Mucosa of stomach (tissue), 1 donor: Measurements from ENCODE around the gene SLC45A1.

Source experiments
- H3K27me3 ChIP-seq: one replicate; pipeline ENCODE4 v1.7.0; 2013; ENCODE audit warnings: mild to moderate bottlenecking, low read length; ENCODE audit not compliant: control insufficient read depth, insufficient read depth
- H3K36me3 ChIP-seq: one replicate; pipeline ENCODE4 v1.7.0; 2013; ENCODE audit warnings: low read length; ENCODE audit not compliant: control insufficient read depth, insufficient read depth
- H3K4me1 ChIP-seq: one replicate; pipeline ENCODE4 v1.7.0; 2013; ENCODE audit warnings: mild to moderate bottlenecking, low read length; ENCODE audit not compliant: control insufficient read depth, insufficient read depth
- H3K4me3 ChIP-seq: one replicate; pipeline ENCODE4 v1.7.0; 2013; ENCODE audit warnings: low read length
- H3K9ac ChIP-seq: one replicate; pipeline ENCODE4 v1.7.0; 2013; ENCODE audit warnings: mild to moderate bottlenecking, low read length, moderate library complexity
- H3K9me3 ChIP-seq: one replicate; pipeline ENCODE4 v1.7.0; 2013; ENCODE audit warnings: mild to moderate bottlenecking, low read length, moderate library complexity; ENCODE audit not compliant: control insufficient read depth
- donor health status: Pancreatic carcinoma.

SLC45A1 gene

GRCh38 chr1:8381618-8382017 lies 63.7 kb downstream of the SLC45A1 start:
- Histone ChIP-seq H3K27me3 (no peaks in the 10 kb centered on the region), H3K9me3 (no peaks in the 10 kb centered on the region), H3K4me1 (peaks cover 13% of the 10 kb centered on the region), H3K4me3 (no peak overlapping the region), H3K9ac (no peak overlapping the region), H3K36me3 (no peaks in the 10 kb centered on the region)

GRCh38 chr1:8382051-8382505 lies 64.2 kb downstream of the SLC45A1 start:
- no peaks in the 10 kb centered on the region for H3K9me3 ChIP-seq
- H3K36me3 ChIP-seq: no peaks in the 10 kb centered on the region
- no peaks in the 10 kb centered on the region for H3K27me3 ChIP-seq
- no peak overlapping the region for H3K4me3 ChIP-seq
- no peak overlapping the region for H3K9ac ChIP-seq
- peaks cover 13% of the 10 kb centered on the region for H3K4me1 ChIP-seq

DNA sequence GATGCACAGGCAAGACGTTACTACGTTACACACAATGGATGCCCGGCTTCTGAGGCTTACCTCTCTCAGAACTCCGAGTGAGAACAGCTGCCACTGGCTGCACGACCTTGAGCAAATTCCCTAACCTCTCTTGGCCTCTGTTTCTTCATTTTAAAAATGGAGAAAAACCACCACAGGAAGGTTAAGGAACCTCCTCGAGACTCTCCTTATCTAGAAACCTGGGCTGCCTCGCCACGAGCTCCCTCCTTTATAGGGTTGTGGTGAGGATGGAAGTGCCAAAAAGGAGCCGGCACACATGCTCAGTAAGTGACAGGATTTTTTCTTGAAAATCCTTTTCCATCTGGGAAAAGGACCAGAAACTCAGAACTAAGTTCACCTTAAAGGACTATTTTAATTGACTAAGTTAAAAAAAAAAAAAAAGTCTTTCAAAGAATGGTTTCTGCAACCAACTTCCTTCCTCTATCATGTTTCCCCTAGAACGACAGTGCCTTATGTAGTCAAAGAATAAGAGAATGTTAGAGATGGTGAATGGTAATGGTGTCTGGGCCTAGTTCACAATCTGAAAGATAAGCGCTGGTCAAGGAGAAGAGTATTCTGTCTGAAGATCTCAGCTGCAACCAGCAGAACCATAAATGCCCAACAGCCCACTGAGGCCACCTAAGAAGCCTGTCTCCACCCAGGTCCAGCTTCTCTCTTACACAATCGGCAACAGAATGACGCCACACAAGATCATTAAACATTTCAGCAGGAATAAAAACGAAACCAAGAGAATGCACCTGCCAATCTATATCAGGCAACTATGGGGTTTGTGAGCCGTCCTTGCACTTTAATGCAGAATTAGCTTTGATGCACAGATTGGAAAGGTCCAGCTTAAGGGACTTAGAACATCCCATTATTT lies 64.9 kb downstream of the SLC45A1 start:
- Histone ChIP-seq H3K9me3 (no peaks in the 10 kb centered on the region), H3K4me1 (peaks cover 13% of the 10 kb centered on the region), H3K27me3 (no peaks in the 10 kb centered on the region), H3K9ac (no peak overlapping the region), H3K36me3 (no peaks in the 10 kb centered on the region), H3K4me3 (no peak overlapping the region)

DNA sequence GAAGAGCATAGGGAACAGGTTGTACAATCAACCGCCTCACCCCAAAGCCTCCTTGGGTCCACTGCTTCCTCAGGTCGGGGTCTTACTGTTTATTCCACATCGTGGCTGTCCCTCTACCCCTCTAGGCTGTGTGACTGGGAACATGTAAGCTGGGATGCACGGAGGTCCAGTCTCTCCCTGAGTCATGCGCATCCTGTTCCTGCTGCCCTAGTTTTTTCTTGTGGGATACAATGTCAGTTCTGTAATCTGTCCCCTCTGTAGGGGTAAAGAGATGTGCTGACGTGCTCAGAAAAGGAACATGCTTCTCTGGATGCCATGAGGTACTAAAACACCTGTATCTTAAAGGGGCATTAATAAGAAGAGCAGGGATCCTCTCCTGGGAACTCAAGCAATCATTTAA lies 66.2 kb downstream of the SLC45A1 start:
- Histone ChIP-seq H3K9me3 (no peaks in the 10 kb centered on the region), H3K9ac (no peak overlapping the region), H3K36me3 (no peaks in the 10 kb centered on the region), H3K27me3 (no peaks in the 10 kb centered on the region), H3K4me3 (no peak overlapping the region), H3K4me1 (peaks cover 5% of the 10 kb centered on the region)

GRCh38 chr1:8384577-8384976 lies 66.7 kb downstream of the SLC45A1 start:
- H3K27me3 ChIP-seq: no peaks in the 10 kb centered on the region
- H3K9ac ChIP-seq: no peak overlapping the region
- H3K4me1 ChIP-seq: peaks cover under 1% of the 10 kb centered on the region
- H3K4me3 ChIP-seq: no peak overlapping the region
- no peaks in the 10 kb centered on the region for H3K9me3 ChIP-seq
- H3K36me3 ChIP-seq: no peaks in the 10 kb centered on the region

GRCh38 chr1:8386247-8386646 lies 68.3 kb downstream of the SLC45A1 start:
- Histone ChIP-seq H3K4me1 (no peaks in the 10 kb centered on the region), H3K9me3 (no peaks in the 10 kb centered on the region), H3K36me3 (no peaks in the 10 kb centered on the region), H3K9ac (no peak overlapping the region), H3K27me3 (no peaks in the 10 kb centered on the region), H3K4me3 (no peak overlapping the region)

DNA sequence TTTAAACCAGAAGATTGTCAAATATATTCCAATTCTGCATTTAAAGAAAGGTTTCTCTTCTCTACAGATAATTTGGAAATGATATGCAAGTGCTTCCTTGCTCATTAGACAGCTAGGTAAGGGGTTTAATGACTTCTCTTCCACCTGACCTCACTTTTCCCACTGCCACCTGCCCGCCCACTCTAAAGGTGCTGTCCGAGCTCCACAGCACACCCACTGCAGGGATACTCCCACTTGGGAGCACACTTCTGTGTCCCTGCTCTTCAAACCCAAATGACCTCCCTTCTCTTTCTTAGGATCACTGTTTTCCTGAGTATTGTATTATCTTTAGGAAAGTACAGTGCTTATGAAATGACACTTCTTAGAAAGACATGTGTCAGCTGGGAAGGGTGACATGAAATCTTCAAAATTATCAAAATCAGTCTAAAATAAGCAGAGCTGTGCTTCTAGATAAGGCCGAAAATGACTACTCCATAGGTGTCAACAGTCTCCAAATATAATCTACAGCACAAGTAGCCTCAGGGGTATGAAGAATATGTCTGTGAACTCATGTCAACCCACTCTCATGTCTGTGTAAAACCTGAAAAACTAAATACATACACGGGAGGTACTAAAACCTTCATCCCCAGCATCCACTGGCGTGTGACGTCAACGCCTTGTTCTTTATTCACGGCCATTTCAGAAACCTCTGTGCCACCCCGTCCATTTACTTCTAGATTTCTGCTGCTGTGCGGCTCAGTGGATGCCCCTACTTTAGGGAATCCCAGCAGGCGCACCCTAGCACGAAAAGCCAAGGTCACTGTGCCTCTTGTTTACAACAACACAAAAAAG lies 71.0 kb downstream of the SLC45A1 start:
- no peaks in the 10 kb centered on the region for H3K4me1 ChIP-seq
- no peaks in the 10 kb centered on the region for H3K36me3 ChIP-seq
- H3K27me3 ChIP-seq: no peaks in the 10 kb centered on the region
- H3K4me3 ChIP-seq: no peak overlapping the region
- no peaks in the 10 kb centered on the region for H3K9me3 ChIP-seq
- H3K9ac ChIP-seq: no peak overlapping the region

DNA sequence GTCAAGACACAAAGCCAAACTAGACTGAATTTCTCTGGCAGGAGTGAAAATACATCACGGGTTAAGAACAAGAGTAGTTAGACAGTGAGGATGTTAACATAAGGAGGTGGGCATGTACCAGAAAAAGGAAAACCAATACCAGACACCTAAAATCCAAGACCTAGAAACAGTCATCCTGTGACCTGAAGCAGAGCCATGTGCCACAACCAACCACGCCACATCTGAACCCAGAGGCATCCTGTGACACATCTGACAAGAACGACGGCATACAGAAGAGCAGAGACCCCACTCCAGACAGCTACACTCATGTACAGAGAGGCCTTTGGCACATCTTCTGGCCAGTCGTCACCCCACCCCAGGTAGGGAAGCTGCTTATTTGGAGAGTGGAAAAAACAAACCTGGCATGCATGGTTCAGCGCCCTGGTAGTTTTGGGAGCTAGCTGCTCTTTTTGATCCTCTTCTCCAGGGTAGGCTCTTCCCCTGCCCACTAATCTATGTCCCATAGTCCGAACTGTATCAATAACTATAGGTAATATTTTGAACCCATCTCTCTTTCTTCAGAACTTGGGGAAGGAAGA lies 72.1 kb downstream of the SLC45A1 start:
- H3K4me1 ChIP-seq: no peaks in the 10 kb centered on the region
- no peak overlapping the region for H3K9ac ChIP-seq
- H3K4me3 ChIP-seq: no peak overlapping the region
- no peaks in the 10 kb centered on the region for H3K9me3 ChIP-seq
- H3K36me3 ChIP-seq: no peaks in the 10 kb centered on the region
- no peaks in the 10 kb centered on the region for H3K27me3 ChIP-seq

DNA sequence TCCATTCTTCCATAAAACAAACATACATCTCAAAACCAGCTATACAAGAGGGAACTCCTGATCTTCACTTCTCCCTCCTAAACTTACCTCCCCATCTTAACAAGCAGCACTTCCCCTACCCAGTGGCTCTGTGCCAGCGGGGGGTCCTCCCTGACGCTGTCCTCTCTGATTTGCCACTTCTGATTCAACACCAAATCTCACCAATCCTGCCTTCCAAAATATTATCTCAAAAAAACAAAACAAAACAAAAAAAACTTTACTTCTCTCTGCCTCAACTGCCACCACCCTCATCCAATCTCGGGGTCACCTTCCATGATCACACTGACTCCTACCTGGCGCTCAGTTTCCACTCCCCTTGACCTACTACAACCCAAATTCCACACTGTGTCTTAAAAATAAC lies 72.8 kb downstream of the SLC45A1 start:
- H3K4me1 ChIP-seq: peaks cover 2% of the 10 kb centered on the region
- H3K9me3 ChIP-seq: no peaks in the 10 kb centered on the region
- H3K36me3 ChIP-seq: no peaks in the 10 kb centered on the region
- no peaks in the 10 kb centered on the region for H3K27me3 ChIP-seq
- no peak overlapping the region for H3K4me3 ChIP-seq
- no peak overlapping the region for H3K9ac ChIP-seq

- H3K36me3 ChIP-seq: no peaks in the 10 kb centered on the region
- no peak overlapping the region for H3K4me3 ChIP-seq
- H3K9me3 ChIP-seq: no peaks in the 10 kb centered on the region
- no peaks in the 10 kb centered on the region for H3K27me3 ChIP-seq
- no peak overlapping the region for H3K9ac ChIP-seq
- H3K4me1 ChIP-seq: peaks cover 18% of the 10 kb centered on the region
Measured at GRCh38 chr1:8392522-8392921, 74.6 kb downstream of the SLC45A1 start.
